RPMI7951 (cell line): Measurements from ENCODE around the gene AAMDC. TPM values are rescaled to one million over a fixed set of nuclear protein-coding genes. Genes with fewer than 3 reads are reported as not detected.
"Not testable (repeated sequence)": the region's sequence is repeated elsewhere in the genome, so short reads cannot be mapped to it uniquely, and the experiment has no call there.

Experiments used
- DNase-seq: peaks from one replicate; pipeline ENCODE4 v3.0.0-alpha.2; 2012; ENCODE audit warnings: low read depth
- total RNA-seq: library from RNA; depleted of rRNA; stranded (reverse); fragments of >200 nt; shearing (Covaris generic); gene quantifications from 2 replicates; pipeline ENCODE4 v1.2.3, GENCODE V29; 2014; rRNA removed

Gene AAMDC
- total RNA-seq, 1 experiment from 2014 or later = 72.2 TPM

- no peak for DNase-seq
Measured at GRCh38 chr11:77886401-77886800, 65.5 kb downstream of the AAMDC start.

- DNase-seq = not testable (repeated sequence)
Measured at GRCh38 chr11:77889045-77889444, 68.1 kb downstream of the AAMDC start.

GRCh38 chr11:77890100-77890614 is 69.2 kb downstream of the AAMDC start:
- DNase-seq = not testable (repeated sequence)

- DNase-seq = not testable (repeated sequence)
Measured at GRCh38 chr11:77890619-77891056, 69.7 kb downstream of the AAMDC start.

GRCh38 chr11:77891256-77891655 is 70.3 kb downstream of the AAMDC start:
- peak; percentile 10 for DNase-seq

- not testable (repeated sequence) for DNase-seq
Measured at GRCh38 chr11:77891703-77892102, 70.8 kb downstream of the AAMDC start.

GRCh38 chr11:77894949-77895348 is 74.0 kb downstream of the AAMDC start:
- not testable (repeated sequence) for DNase-seq

- DNase-seq = no peak
Measured at GRCh38 chr11:77908835-77909234, 87.9 kb downstream of the AAMDC start.

- DNase-seq = no peak
Measured at GRCh38 chr11:77909277-77909676, 88.3 kb downstream of the AAMDC start.

GRCh38 chr11:77910828-77911227 is 89.9 kb downstream of the AAMDC start:
- not testable (repeated sequence) for DNase-seq

GRCh38 chr11:77913608-77914306 is 92.8 kb downstream of the AAMDC start:
- peak; percentile 10 for DNase-seq

GRCh38 chr11:77914307-77914791 is 93.4 kb downstream of the AAMDC start:
- peak; percentile 90 for DNase-seq

GRCh38 chr11:77917713-77918112 is 96.8 kb downstream of the AAMDC start:
- DNase-seq = not testable (repeated sequence)

Other genes with a start within 250 kb of the AAMDC start
- 1.6 and 2.8 TPM in 2 replicates for gene AQP11, start 231.2 kb upstream of the AAMDC start, total RNA-seq
- gene CLNS1A, start 183.3 kb upstream of the AAMDC start, total RNA-seq = 192 and 195 TPM in 2 replicates
- gene RSF1, start 422 bp upstream of the AAMDC start, total RNA-seq = 13.1 and 16.1 TPM in 2 replicates
- 25.3 and 29.7 TPM in 2 replicates for gene INTS4, start 173.5 kb downstream of the AAMDC start, total RNA-seq
- 7.1 TPM in 2 replicates for gene KCTD14, start 202.1 kb downstream of the AAMDC start, total RNA-seq
- not detected in 2 replicates for gene THRSP, start 242.7 kb downstream of the AAMDC start, total RNA-seq